MM.1S (cell line): ENCODE data around the gene DDX24.

Experiments used
- DNase-seq: peaks from one replicate; pipeline ENCODE4 v3.0.0-alpha.2; 2015
- H2AFZ ChIP-seq: fragments of 300-600 bp; sonication (generic); 2 replicates; pipeline ENCODE4 v1.6.0; 2016; ENCODE audit warnings: antibody characterized with exemption, low read length
- H3F3A ChIP-seq: fragments of 300-600 bp; sonication (generic); 2 replicates; pipeline ENCODE4 v1.6.1; 2016; ENCODE audit warnings: mild to moderate bottlenecking, antibody characterized with exemption, low read length, moderate library complexity, mixed read lengths; ENCODE audit not compliant: insufficient read depth
- H3K27ac ChIP-seq: fragments of 300-600 bp; sonication (generic); 2 replicates; pipeline ENCODE4 v1.5.1; 2016; ENCODE audit warnings: mild to moderate bottlenecking, low read length
- H3K27me3 ChIP-seq: fragments of 300-600 bp; sonication (generic); replicated peaks from 2 replicates; pipeline ENCODE4 v1.6.0; 2016; ENCODE audit warnings: low read length; ENCODE audit not compliant: insufficient read depth
- H3K36me3 ChIP-seq: fragments of 300-600 bp; sonication (generic); replicated peaks from 2 replicates; pipeline ENCODE4 v1.6.1; 2016; ENCODE audit warnings: mild to moderate bottlenecking, low read length, mixed read lengths; ENCODE audit not compliant: insufficient read depth
- H3K4me1 ChIP-seq: fragments of 300-600 bp; sonication (generic); 2 replicates; pipeline ENCODE4 v1.6.1; 2016; ENCODE audit warnings: low read length, mixed read lengths
- H3K4me2 ChIP-seq: fragments of 300-600 bp; sonication (generic); 2 replicates; pipeline ENCODE4 v1.6.0; 2016; ENCODE audit warnings: low read depth, low read length
- H3K4me3 ChIP-seq: fragments of 300-600 bp; sonication (generic); 2 replicates; pipeline ENCODE4 v1.5.1; 2016; ENCODE audit warnings: low read length, mixed read lengths
- H3K79me2 ChIP-seq: fragments of 300-600 bp; sonication (generic); 2 replicates; pipeline ENCODE4 v1.6.1; 2016; ENCODE audit warnings: mixed run types, low read length, mixed read lengths
- H3K9ac ChIP-seq: fragments of 300-600 bp; sonication (generic); 2 replicates; pipeline ENCODE4 v1.6.1; 2016; ENCODE audit warnings: low read length, mixed read lengths
- H3K9me2 ChIP-seq: fragments of 300-600 bp; sonication (generic); replicated peaks from 2 replicates; pipeline ENCODE4 v1.6.1; 2016; ENCODE audit warnings: mild to moderate bottlenecking, low read length, mixed read lengths; ENCODE audit not compliant: insufficient read depth
- H3K9me3 ChIP-seq: fragments of 300-600 bp; sonication (generic); replicated peaks from 2 replicates; pipeline ENCODE4 v1.6.1; 2016; ENCODE audit warnings: mild to moderate bottlenecking, low read length, mixed read lengths; ENCODE audit not compliant: insufficient read depth
- H4K20me1 ChIP-seq: fragments of 300-600 bp; sonication (generic); 2 replicates; pipeline ENCODE4 v1.6.1; 2016; ENCODE audit warnings: mild to moderate bottlenecking, low read length, moderate library complexity, mixed read lengths; ENCODE audit not compliant: insufficient read depth
- CTCF ChIP-seq: fragments of 300-600 bp; sonication (generic); IDR thresholded peaks from 2 replicates; pipeline ENCODE4 v1.5.1; 2016; ENCODE audit warnings: antibody characterized with exemption, low read length, mixed read lengths
- EZH2 ChIP-seq: fragments of 300-600 bp; sonication (generic); optimal IDR thresholded peaks from 2 replicates; pipeline ENCODE3; 2017; ENCODE audit warnings: low read depth, mild to moderate bottlenecking, antibody characterized with exemption, low read length, mixed read lengths
- EZH2phosphoT487 ChIP-seq: fragments of 300-600 bp; sonication (generic); IDR thresholded peaks from 2 replicates; pipeline ENCODE4 v1.6.1; 2018; ENCODE audit warnings: antibody characterized with exemption, low read length

Gene DDX24

DNA sequence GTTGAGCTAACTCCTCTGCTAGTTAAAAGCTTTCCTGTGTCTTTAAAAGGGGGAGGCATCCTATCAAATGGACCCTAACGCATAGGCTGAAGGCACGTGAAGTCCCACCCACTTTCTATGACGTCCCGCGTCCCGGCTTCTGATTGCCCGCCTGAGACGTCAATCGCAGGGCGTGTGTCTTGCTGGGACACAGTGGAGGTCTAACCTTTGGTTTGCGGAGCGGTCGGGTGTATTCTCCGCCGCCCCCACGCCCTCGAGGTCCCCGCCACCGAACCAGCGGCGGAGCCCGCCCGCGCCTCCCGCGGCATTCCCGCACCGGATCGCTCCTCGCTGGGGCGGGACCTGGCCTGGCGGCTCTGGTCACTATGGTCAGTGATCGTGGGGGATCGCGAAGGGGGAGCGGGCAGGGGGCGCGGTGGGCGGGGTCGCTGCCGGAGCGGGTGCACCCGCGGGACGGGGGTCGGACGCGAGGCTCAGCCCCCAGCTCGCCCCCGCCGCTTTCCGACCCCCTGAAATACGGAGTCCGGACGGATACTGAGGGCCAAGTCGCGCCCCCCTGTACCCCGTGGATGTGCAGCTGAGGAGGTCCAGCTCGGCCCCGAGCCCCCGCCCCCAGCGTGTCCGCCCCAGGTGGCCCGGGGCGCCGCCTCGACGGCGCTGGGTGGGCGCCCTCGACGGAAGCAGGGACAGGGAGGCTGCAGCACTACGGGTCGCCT, 54.7 kb downstream of the DDX24 start, which contains the start of gene OTUB2:
Gene OTUB2 (plus strand): TSS at position 168 of the 716 bp plus-strand sequence. CDS start 198 bp downstream, at position 366.
- H3K9me2 ChIP-seq = no peaks in the 10 kb centered on the region
- peak; percentile 96 for DNase-seq
- H3K27ac ChIP-seq = no peak within 1 kb of the TSS
- no peaks in the 10 kb centered on the region for H3K9me3 ChIP-seq
- peak within 1 kb of the TSS; percentile 38; the same call in 1 of the 2 replicates for H2AFZ ChIP-seq
- H3K4me2 ChIP-seq = peak within 1 kb of the TSS; percentile 31; the same call in 1 of the 2 replicates
- TF ChIP-seq CTCF (no peak), EZH2 (no peak), EZH2phosphoT487 (no peak)
- no peaks in the 10 kb centered on the region for H3K27me3 ChIP-seq
- H4K20me1 ChIP-seq = no peaks in the 10 kb centered on the region
- H3F3A ChIP-seq = peaks cover 12% of the 10 kb centered on the region
- H3K36me3 ChIP-seq = no peaks in the 10 kb centered on the region
- peak within 1 kb of the TSS; percentile 40; the same call in 1 of the 2 replicates for H3K9ac ChIP-seq
- peak within 1 kb of the TSS; percentile 55 for H3K4me3 ChIP-seq
- H3K79me2 ChIP-seq = no peaks in the 10 kb centered on the region
- peaks cover 19% of the 10 kb centered on the region for H3K4me1 ChIP-seq

DNA sequence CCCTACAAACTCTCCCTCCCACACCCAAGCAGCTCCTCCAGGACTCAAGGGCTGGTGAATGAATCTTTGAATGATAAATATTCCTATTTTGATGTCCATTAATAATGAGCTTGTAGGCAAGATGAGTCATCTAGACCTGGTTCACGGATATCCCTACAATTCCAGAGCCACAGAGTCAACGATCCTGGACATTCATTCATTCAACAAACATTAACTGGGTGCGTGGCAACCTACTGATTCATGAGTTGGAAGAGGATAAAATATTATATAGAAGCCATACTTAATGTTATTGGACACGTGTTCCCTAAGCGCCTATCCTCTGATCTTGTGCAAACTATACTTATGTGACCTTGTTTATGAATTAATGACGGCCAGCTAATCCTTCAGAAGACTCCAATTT, 55.3 kb downstream of the DDX24 start:
- H3K9me2 ChIP-seq = no peaks in the 10 kb centered on the region

DNA sequence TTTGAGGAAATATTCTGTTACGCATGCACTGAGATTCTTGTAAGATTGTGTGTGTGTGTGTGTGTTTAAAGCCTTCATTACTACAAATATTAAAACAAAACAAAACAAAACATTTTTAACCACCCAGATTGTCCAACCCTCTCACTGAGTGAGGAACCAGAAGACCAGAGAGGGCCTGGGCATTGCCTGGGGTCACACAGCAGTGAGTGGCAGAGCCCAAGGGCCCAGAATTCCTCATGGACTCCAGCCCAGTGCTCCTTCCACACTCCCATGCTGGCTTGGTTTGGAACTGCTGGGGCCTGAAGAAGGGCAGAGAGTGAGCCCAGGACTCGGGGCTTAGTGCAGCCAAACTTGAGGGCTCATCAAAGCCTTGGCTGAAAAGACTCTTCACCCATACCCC, 56.5 kb downstream of the DDX24 start:
- no peaks in the 10 kb centered on the region for H3K27me3 ChIP-seq
- no peak overlapping the region for H3K27ac ChIP-seq
- peaks cover 34% of the 10 kb centered on the region for H3K4me1 ChIP-seq
- no peaks in the 10 kb centered on the region for H3K36me3 ChIP-seq
- no peak for DNase-seq
- no peak overlapping the region for H3K4me2 ChIP-seq
- no peak overlapping the region for H3K9ac ChIP-seq
- H4K20me1 ChIP-seq = no peaks in the 10 kb centered on the region
- H2AFZ ChIP-seq = no peak overlapping the region
- H3K4me3 ChIP-seq = no peak overlapping the region
- H3K9me2 ChIP-seq = no peaks in the 10 kb centered on the region
- no peaks in the 10 kb centered on the region for H3K9me3 ChIP-seq
- no peaks in the 10 kb centered on the region for H3K79me2 ChIP-seq
- TF ChIP-seq EZH2phosphoT487 = no peak
- TF ChIP-seq EZH2 = no peak
- no peak for TF ChIP-seq CTCF
- H3F3A ChIP-seq = peaks cover 21% of the 10 kb centered on the region

More for the DNA sequence above, 55.3 kb downstream of the DDX24 start:
- Histone ChIP-seq H3K4me1 (peaks cover 25% of the 10 kb centered on the region), H3F3A (peaks cover 18% of the 10 kb centered on the region), H3K79me2 (no peaks in the 10 kb centered on the region), H4K20me1 (no peaks in the 10 kb centered on the region), H3K4me3 (no peak overlapping the region), H3K4me2 (peak overlapping the region; percentile 29; the same call in 1 of the 2 replicates), H3K27me3 (no peaks in the 10 kb centered on the region), H3K36me3 (no peaks in the 10 kb centered on the region), H2AFZ (no peak overlapping the region), H3K9ac (no peak overlapping the region), H3K27ac (no peak overlapping the region), H3K9me3 (no peaks in the 10 kb centered on the region)
- TF ChIP-seq EZH2phosphoT487 = no peak
- TF ChIP-seq EZH2 = no peak
- TF ChIP-seq CTCF = no peak
- no peak for DNase-seq
